CD4-positive, alpha-beta T cell treated with Interleukin-15 for 4 hours (primary cell): ENCODE data around the gene QPCT.
"Not testable (repeated sequence)": the region's sequence is repeated elsewhere in the genome, so short reads cannot be mapped to it uniquely, and the experiment has no call there.

ENCODE experiments used
- DNase-seq: peaks from one replicate; pipeline ENCODE4 v3.0.0-alpha.2; 2020; ENCODE audit warnings: low spot score

The QPCT gene

GRCh38 chr2:37358466-37358865 lies 14.0 kb downstream of the QPCT start:
- DNase-seq: no peak

GRCh38 chr2:37361216-37361815 lies 16.9 kb downstream of the QPCT start:
- DNase-seq: no peak

- no peak for DNase-seq
Measured at GRCh38 chr2:37361994-37362698, 17.7 kb downstream of the QPCT start.

GRCh38 chr2:37364351-37364750 lies 19.9 kb downstream of the QPCT start:
- DNase-seq: no peak

- DNase-seq: no peak
Measured at GRCh38 chr2:37365669-37366068, 21.2 kb downstream of the QPCT start.

GRCh38 chr2:37366773-37367172 lies 22.3 kb downstream of the QPCT start:
- no peak for DNase-seq

GRCh38 chr2:37367310-37367709 lies 22.9 kb downstream of the QPCT start:
- no peak for DNase-seq

- DNase-seq: no peak
Measured at GRCh38 chr2:37367984-37368383, 23.6 kb downstream of the QPCT start.

- no peak for DNase-seq
Measured at GRCh38 chr2:37370666-37371065, 26.2 kb downstream of the QPCT start.

GRCh38 chr2:37372000-37372399 lies 27.6 kb downstream of the QPCT start:
- no peak for DNase-seq

GRCh38 chr2:37375741-37376288 lies 31.4 kb downstream of the QPCT start:
- no peak for DNase-seq

GRCh38 chr2:37376421-37377186 lies 32.2 kb downstream of the QPCT start:
- DNase-seq: no peak

GRCh38 chr2:37377187-37377532 lies 32.7 kb downstream of the QPCT start:
- DNase-seq: no peak

- DNase-seq: no peak
Measured at GRCh38 chr2:37378411-37378810, 34.0 kb downstream of the QPCT start.

- DNase-seq: no peak
Measured at GRCh38 chr2:37379881-37380296, 35.5 kb downstream of the QPCT start.

- DNase-seq: not testable (repeated sequence)
Measured at GRCh38 chr2:37380787-37381186, 36.4 kb downstream of the QPCT start.

GRCh38 chr2:37384261-37384660 lies 39.8 kb downstream of the QPCT start:
- not testable (repeated sequence) for DNase-seq

- DNase-seq: no peak
Measured at GRCh38 chr2:37387148-37387835, 42.9 kb downstream of the QPCT start.

- no peak for DNase-seq
Measured at GRCh38 chr2:37388074-37388473, 43.6 kb downstream of the QPCT start.

GRCh38 chr2:37389395-37389794 lies 45.0 kb downstream of the QPCT start:
- DNase-seq: no peak

- DNase-seq: peak; percentile 84
Measured at GRCh38 chr2:37389989-37390765, 45.7 kb downstream of the QPCT start.

GRCh38 chr2:37390777-37391176 lies 46.3 kb downstream of the QPCT start:
- DNase-seq: peak; percentile 19
